ENCODE data around the gene MED28.

Gene MED28

GRCh38 chr4:17623451-17624001 lies 9.1 kb downstream of the MED28 start:
- H3K4me1 ChIP-seq (ENCODE audit: control insufficient read depth, insufficient read depth, low read length): no peaks in the 10 kb centered on the region
- no peaks in the 10 kb centered on the region for H3K9me3 ChIP-seq (ENCODE audit: control insufficient read depth, insufficient read depth, low read length)
- H3K9ac ChIP-seq (ENCODE audit: low read depth, low read length): no peak overlapping the region
- H3K4me3 ChIP-seq (ENCODE audit: low read depth, low read length): no peak overlapping the region
- peaks cover 58% of the 10 kb centered on the region for H3K36me3 ChIP-seq (ENCODE audit: control insufficient read depth, insufficient read depth, low read length)
- H3K27me3 ChIP-seq (ENCODE audit: control insufficient read depth, insufficient read depth, low read length): no peaks in the 10 kb centered on the region

GRCh38 chr4:17624821-17625220 lies 10.4 kb downstream of the MED28 start:
- Histone ChIP-seq H3K9ac (ENCODE audit: low read depth, low read length) (no peak overlapping the region), H3K4me3 (ENCODE audit: low read depth, low read length) (no peak overlapping the region), H3K4me1 (ENCODE audit: control insufficient read depth, insufficient read depth, low read length) (no peaks in the 10 kb centered on the region), H3K9me3 (ENCODE audit: control insufficient read depth, insufficient read depth, low read length) (no peaks in the 10 kb centered on the region), H3K36me3 (ENCODE audit: control insufficient read depth, insufficient read depth, low read length) (peaks cover 55% of the 10 kb centered on the region), H3K27me3 (ENCODE audit: control insufficient read depth, insufficient read depth, low read length) (no peaks in the 10 kb centered on the region)

GRCh38 chr4:17630228-17630627 lies 15.8 kb downstream of the MED28 start:
- Histone ChIP-seq H3K4me1 (ENCODE audit: control insufficient read depth, insufficient read depth, low read length) (no peaks in the 10 kb centered on the region), H3K4me3 (ENCODE audit: low read depth, low read length) (no peak overlapping the region), H3K27me3 (ENCODE audit: control insufficient read depth, insufficient read depth, low read length) (no peaks in the 10 kb centered on the region), H3K9me3 (ENCODE audit: control insufficient read depth, insufficient read depth, low read length) (no peaks in the 10 kb centered on the region), H3K9ac (ENCODE audit: low read depth, low read length) (no peak overlapping the region), H3K36me3 (ENCODE audit: control insufficient read depth, insufficient read depth, low read length) (peaks cover 31% of the 10 kb centered on the region)

DNA sequence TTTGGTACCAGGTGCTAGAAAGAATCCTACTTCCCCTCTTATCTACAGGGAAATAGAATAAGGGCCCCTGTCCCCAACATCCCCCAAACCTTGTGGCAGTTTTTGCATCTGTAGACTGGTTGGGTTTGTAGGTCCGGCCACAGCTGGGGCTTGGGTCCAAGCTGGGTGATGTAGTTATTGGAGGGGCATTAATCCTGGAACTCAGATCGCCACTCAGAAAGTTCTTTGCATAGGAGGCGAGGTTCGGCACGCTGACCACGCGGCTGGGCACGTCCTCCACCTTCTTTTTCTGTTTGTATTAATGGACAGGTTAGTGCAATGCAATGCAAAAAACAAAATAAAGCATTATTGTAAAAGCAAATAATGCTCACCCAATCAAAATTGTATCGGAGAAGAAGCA lies 19.2 kb downstream of the MED28 start:
- Histone ChIP-seq H3K27me3 (ENCODE audit: control insufficient read depth, insufficient read depth, low read length) (no peaks in the 10 kb centered on the region), H3K36me3 (ENCODE audit: control insufficient read depth, insufficient read depth, low read length) (peaks cover 14% of the 10 kb centered on the region), H3K4me3 (ENCODE audit: low read depth, low read length) (no peak overlapping the region), H3K9me3 (ENCODE audit: control insufficient read depth, insufficient read depth, low read length) (no peaks in the 10 kb centered on the region), H3K4me1 (ENCODE audit: control insufficient read depth, insufficient read depth, low read length) (no peaks in the 10 kb centered on the region), H3K9ac (ENCODE audit: low read depth, low read length) (no peak overlapping the region)

GRCh38 chr4:17635056-17635455 lies 20.6 kb downstream of the MED28 start:
- H3K27me3 ChIP-seq (ENCODE audit: control insufficient read depth, insufficient read depth, low read length): no peaks in the 10 kb centered on the region
- H3K9me3 ChIP-seq (ENCODE audit: control insufficient read depth, insufficient read depth, low read length): no peaks in the 10 kb centered on the region
- no peaks in the 10 kb centered on the region for H3K4me1 ChIP-seq (ENCODE audit: control insufficient read depth, insufficient read depth, low read length)
- no peak overlapping the region for H3K9ac ChIP-seq (ENCODE audit: low read depth, low read length)
- no peak overlapping the region for H3K4me3 ChIP-seq (ENCODE audit: low read depth, low read length)
- H3K36me3 ChIP-seq (ENCODE audit: control insufficient read depth, insufficient read depth, low read length): peaks cover 11% of the 10 kb centered on the region

- H3K9me3 ChIP-seq (ENCODE audit: control insufficient read depth, insufficient read depth, low read length): no peaks in the 10 kb centered on the region
- no peak overlapping the region for H3K4me3 ChIP-seq (ENCODE audit: low read depth, low read length)
- no peaks in the 10 kb centered on the region for H3K4me1 ChIP-seq (ENCODE audit: control insufficient read depth, insufficient read depth, low read length)
- peaks cover 8% of the 10 kb centered on the region for H3K36me3 ChIP-seq (ENCODE audit: control insufficient read depth, insufficient read depth, low read length)
- no peaks in the 10 kb centered on the region for H3K27me3 ChIP-seq (ENCODE audit: control insufficient read depth, insufficient read depth, low read length)
- no peak overlapping the region for H3K9ac ChIP-seq (ENCODE audit: low read depth, low read length)
Measured at GRCh38 chr4:17636341-17636695, 21.9 kb downstream of the MED28 start.

GRCh38 chr4:17636696-17637622 lies 22.5 kb downstream of the MED28 start:
- Histone ChIP-seq H3K9me3 (ENCODE audit: control insufficient read depth, insufficient read depth, low read length) (no peaks in the 10 kb centered on the region), H3K4me1 (ENCODE audit: control insufficient read depth, insufficient read depth, low read length) (no peaks in the 10 kb centered on the region), H3K9ac (ENCODE audit: low read depth, low read length) (no peak overlapping the region), H3K36me3 (ENCODE audit: control insufficient read depth, insufficient read depth, low read length) (peaks cover 8% of the 10 kb centered on the region), H3K27me3 (ENCODE audit: control insufficient read depth, insufficient read depth, low read length) (no peaks in the 10 kb centered on the region), H3K4me3 (ENCODE audit: low read depth, low read length) (no peak overlapping the region)

- Histone ChIP-seq H3K36me3 (ENCODE audit: control insufficient read depth, insufficient read depth, low read length) (peaks cover 2% of the 10 kb centered on the region), H3K9me3 (ENCODE audit: control insufficient read depth, insufficient read depth, low read length) (no peaks in the 10 kb centered on the region), H3K4me3 (ENCODE audit: low read depth, low read length) (no peak overlapping the region), H3K27me3 (ENCODE audit: control insufficient read depth, insufficient read depth, low read length) (peaks cover 9% of the 10 kb centered on the region), H3K4me1 (ENCODE audit: control insufficient read depth, insufficient read depth, low read length) (no peaks in the 10 kb centered on the region), H3K9ac (ENCODE audit: low read depth, low read length) (no peak overlapping the region)
Measured at GRCh38 chr4:17639136-17639535, 24.7 kb downstream of the MED28 start.

- peak overlapping the region; percentile 41 for H3K4me3 ChIP-seq (ENCODE audit: low read depth, low read length)
- H3K36me3 ChIP-seq (ENCODE audit: control insufficient read depth, insufficient read depth, low read length): peaks cover 2% of the 10 kb centered on the region
- no peak overlapping the region for H3K9ac ChIP-seq (ENCODE audit: low read depth, low read length)
- H3K9me3 ChIP-seq (ENCODE audit: control insufficient read depth, insufficient read depth, low read length): no peaks in the 10 kb centered on the region
- peaks cover 9% of the 10 kb centered on the region for H3K27me3 ChIP-seq (ENCODE audit: control insufficient read depth, insufficient read depth, low read length)
- no peaks in the 10 kb centered on the region for H3K4me1 ChIP-seq (ENCODE audit: control insufficient read depth, insufficient read depth, low read length)
Measured at GRCh38 chr4:17642398-17642783, 27.9 kb downstream of the MED28 start.

DNA sequence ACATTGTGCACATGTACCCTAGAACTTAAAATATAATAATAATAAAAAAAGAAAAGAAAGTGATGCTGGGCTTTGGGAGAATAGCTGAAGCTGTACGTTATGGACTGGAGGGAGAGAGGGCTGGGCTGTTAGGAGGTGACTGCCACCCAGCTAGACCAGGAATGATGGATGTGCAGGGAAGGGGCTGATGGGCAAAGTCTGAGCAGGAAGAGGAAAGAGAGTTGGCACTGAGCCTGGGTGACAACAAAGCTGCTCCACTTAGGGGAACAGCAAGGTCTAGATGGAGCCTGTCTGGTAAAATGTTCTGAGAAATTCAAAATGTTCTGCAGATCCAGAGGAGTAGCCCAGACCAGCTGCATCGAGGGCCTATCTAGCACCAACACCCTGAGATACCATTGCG lies 32.3 kb downstream of the MED28 start:
- no peaks in the 10 kb centered on the region for H3K36me3 ChIP-seq (ENCODE audit: control insufficient read depth, insufficient read depth, low read length)
- no peaks in the 10 kb centered on the region for H3K9me3 ChIP-seq (ENCODE audit: control insufficient read depth, insufficient read depth, low read length)
- H3K4me1 ChIP-seq (ENCODE audit: control insufficient read depth, insufficient read depth, low read length): no peaks in the 10 kb centered on the region
- H3K9ac ChIP-seq (ENCODE audit: low read depth, low read length): no peak overlapping the region
- no peak overlapping the region for H3K4me3 ChIP-seq (ENCODE audit: low read depth, low read length)
- H3K27me3 ChIP-seq (ENCODE audit: control insufficient read depth, insufficient read depth, low read length): peaks cover 9% of the 10 kb centered on the region

- Histone ChIP-seq H3K4me1 (ENCODE audit: control insufficient read depth, insufficient read depth, low read length) (no peaks in the 10 kb centered on the region), H3K36me3 (ENCODE audit: control insufficient read depth, insufficient read depth, low read length) (no peaks in the 10 kb centered on the region), H3K9ac (ENCODE audit: low read depth, low read length) (no peak overlapping the region), H3K4me3 (ENCODE audit: low read depth, low read length) (no peak overlapping the region), H3K9me3 (ENCODE audit: control insufficient read depth, insufficient read depth, low read length) (no peaks in the 10 kb centered on the region), H3K27me3 (ENCODE audit: control insufficient read depth, insufficient read depth, low read length) (peaks cover 7% of the 10 kb centered on the region)
Measured at GRCh38 chr4:17647176-17647806, 32.9 kb downstream of the MED28 start.

- peaks cover under 1% of the 10 kb centered on the region for H3K27me3 ChIP-seq (ENCODE audit: control insufficient read depth, insufficient read depth, low read length)
- H3K9me3 ChIP-seq (ENCODE audit: control insufficient read depth, insufficient read depth, low read length): no peaks in the 10 kb centered on the region
- H3K4me3 ChIP-seq (ENCODE audit: low read depth, low read length): no peak overlapping the region
- H3K9ac ChIP-seq (ENCODE audit: low read depth, low read length): no peak overlapping the region
- no peaks in the 10 kb centered on the region for H3K36me3 ChIP-seq (ENCODE audit: control insufficient read depth, insufficient read depth, low read length)
- H3K4me1 ChIP-seq (ENCODE audit: control insufficient read depth, insufficient read depth, low read length): no peaks in the 10 kb centered on the region
Measured at GRCh38 chr4:17647927-17648326, 33.5 kb downstream of the MED28 start.

All from iPS-15b (cell line).